Pancreas (tissue), 10 donors: ENCODE measurements around the gene C7orf57. TPM values are rescaled to one million over a fixed set of nuclear protein-coding genes. Genes with fewer than 3 reads are reported as not detected.
A peak's percentile ranks its signal among the peaks of the same experiment; 100 is the strongest.

Experiments used
- ATAC-seq, 4 donors: fragments of 200-7000 bp; cut with Tn5 transposase; one replicate each; pipeline versions ENCODE4 v1.8.0 to v1.9.1; 2020; ENCODE audit warnings: mild to moderate bottlenecking in 4 of 4, moderate library complexity in 4 of 4
- DNase-seq, 6 donors: peaks; one replicate each; pipeline ENCODE4 v3.0.0-alpha.2; 2020
- FAIRE-seq: peaks from 2 replicates; lab custom pipeline; 2012; peaks lifted over from hg19 to GRCh38; lab: Jason Lieb, UNC
- H3K27ac ChIP-seq, 4 donors: fragments of 200-600 bp; sonication (generic); 1 replicate in 3 of 4; 2 replicates in 1 of 4; pipeline versions ENCODE4 v1.5.0 to v1.8.0; 2020
- H3K27me3 ChIP-seq, 4 donors: fragments of 200-600 bp; one replicate each; pipeline ENCODE4 v1.8.0; 2021
- H3K36me3 ChIP-seq, 3 donors: fragments of 200-600 bp; sonication (generic) in 1 of 3; one replicate each; pipeline versions ENCODE4 v1.5.0 to v1.8.0; 2020 to 2021
- H3K4me1 ChIP-seq, 3 donors: fragments of 200-600 bp; one replicate each; pipeline ENCODE4 v1.8.0; 2021
- H3K4me3 ChIP-seq, 4 donors: fragments of 200-600 bp; sonication (generic) in 2 of 4; one replicate each; pipeline versions ENCODE4 v1.5.0 to v1.8.0; 2020 to 2021
- H3K9me3 ChIP-seq, 4 donors: fragments of 200-600 bp; one replicate each; pipeline ENCODE4 v1.8.0; 2021
- CTCF ChIP-seq, 4 donors: fragments of 200-600 bp; sonication (generic) in 3 of 4; IDR thresholded peaks; one replicate each; pipeline versions ENCODE4 v1.5.0 to v1.8.0; 2021; ENCODE audit warnings: antibody characterized with exemption in 4 of 4
- WGBS, 2 donors: extraction: QIAGEN DNeasy Blood & Tissue Kit; methylation state at CpG; one replicate each; pipeline ENCODE4 v1.1.7; 2013; 5-methylcytosine and 5-hydroxymethylcytosine counted together
- intact Hi-C, 3 donors: fragments of 100-400 bp; cut with DNase I; formaldehyde crosslinking; loops; one replicate each; pipeline versions ENCODE4 v1.11.1 to v1.14.2; 2022
- polyA plus RNA-seq, 2 donors: library from polyadenylated mRNA; stranded (reverse); fragments of 200-250 nt; gene quantifications; one replicate each; pipeline ENCODE4 v1.2.3, GENCODE V29; 2013
- total RNA-seq, 6 donors: library from RNA; stranded (reverse); fragmentation: NEBNext Ultra II Directional in 4 of 6; extraction: Animal tissue kit (Norgen Biotek cat#: 25700) in 4 of 6; gene quantifications; one replicate each; pipeline versions ENCODE4 v1.2.1 to v1.2.4, GENCODE V29; 2021 to 2023
- donor health status: healthy with polysubstance abuse.
- donor health status: DM: no; HTN: no; CAD: no; lungs with moderate emphysema.
- donor health status: DM: no; HTN: no; CAD: no.
- donor health status: control.
- donor health status: control.
- donor health status: Bipolar disorder and iron deficiency.
- donor health status: DM: yes; HTN: yes; CAD: no.
- donor health status: DM: no; HTN: no; CAD: no.
- donor health status: DM: no; HTN: no; CAD: no.
- donor health status: DM: yes; HTN: yes; CAD: no.

C7orf57 gene
- total and polyA plus RNA-seq, 8 donors = not detected

GRCh38 chr7:48084727-48085432 lies 49.5 kb downstream of the C7orf57 start:
- H3K27me3 ChIP-seq = no peaks in the 10 kb centered on the region
- H3K4me3 ChIP-seq = no peak overlapping the region
- 78 to 83% methylated on average over 9 of the region's 9 CpGs for WGBS, 2 donors
- ATAC-seq (peak in 1 of 4 donors; percentile 13), DNase-seq (peak in 3 of 6 donors; percentile 17 to 53 (median 39)), FAIRE-seq (no peak)
- H3K27ac ChIP-seq = peak overlapping the region in 2 of 4 donors; percentile 41 to 50
- H3K4me1 ChIP-seq = peaks cover under 1 to 8% (median 6%) of the 10 kb centered on the region in 3 donors
- intact Hi-C loops = no loop called here
- H3K9me3 ChIP-seq = no peaks in the 10 kb centered on the region
- H3K36me3 ChIP-seq = no peaks in the 10 kb centered on the region
- TF ChIP-seq CTCF (IDR thresholded peaks at IDR 0.05) = no peak

GRCh38 chr7:48085433-48085791 lies 50.1 kb downstream of the C7orf57 start:
- Histone ChIP-seq H3K36me3 (no peaks in the 10 kb centered on the region), H3K27ac (peak overlapping the region in 2 of 4 donors; percentile 41 to 50), H3K4me1 (peaks cover 2 to 13% (median 6%) of the 10 kb centered on the region in 3 donors), H3K27me3 (no peaks in the 10 kb centered on the region), H3K9me3 (no peaks in the 10 kb centered on the region), H3K4me3 (no peak overlapping the region)
- ATAC-seq (no peak), DNase-seq (no peak), FAIRE-seq (no peak)
- TF ChIP-seq CTCF (IDR thresholded peaks at IDR 0.05) = no peak
- intact Hi-C loops = no loop called here
- 77 to 82% methylated on average over 1 of the region's 1 CpG for WGBS, 2 donors

- no peak for TF ChIP-seq CTCF (IDR thresholded peaks at IDR 0.05)
- peaks cover 2 to 16% (median 6%) of the 10 kb centered on the region in 3 donors for H3K4me1 ChIP-seq
- no peak overlapping the region for H3K4me3 ChIP-seq
- 48 to 56% methylated on average over 1 of the region's 1 CpG for WGBS, 2 donors
- FAIRE-seq (no peak), DNase-seq (no peak), ATAC-seq (no peak)
- H3K9me3 ChIP-seq = no peaks in the 10 kb centered on the region
- no peaks in the 10 kb centered on the region for H3K36me3 ChIP-seq
- intact Hi-C loops = no loop called here
- no peaks in the 10 kb centered on the region for H3K27me3 ChIP-seq
- H3K27ac ChIP-seq = no peak overlapping the region
Measured at GRCh38 chr7:48085942-48086341, 50.6 kb downstream of the C7orf57 start.

GRCh38 chr7:48087349-48087748 lies 52.0 kb downstream of the C7orf57 start:
- no peaks in the 10 kb centered on the region for H3K36me3 ChIP-seq
- H3K4me1 ChIP-seq = peaks cover 2 to 16% (median 6%) of the 10 kb centered on the region in 3 donors
- WGBS, 2 donors = 92 to 95% methylated on average over 7 of the region's 7 CpGs
- no peaks in the 10 kb centered on the region for H3K27me3 ChIP-seq
- ATAC-seq (no peak), FAIRE-seq (no peak), DNase-seq (no peak)
- intact Hi-C loops = no loop called here
- no peak for TF ChIP-seq CTCF (IDR thresholded peaks at IDR 0.05)
- H3K4me3 ChIP-seq = no peak overlapping the region
- H3K27ac ChIP-seq = peak overlapping the region in 3 of 4 donors; percentile 88 to 99 (median 98)
- no peaks in the 10 kb centered on the region for H3K9me3 ChIP-seq

GRCh38 chr7:48088559-48089045 lies 53.3 kb downstream of the C7orf57 start:
- H3K9me3 ChIP-seq = no peaks in the 10 kb centered on the region
- no peaks in the 10 kb centered on the region for H3K27me3 ChIP-seq
- intact Hi-C loops = no loop called here
- H3K36me3 ChIP-seq = no peaks in the 10 kb centered on the region
- peaks cover 2 to 16% (median 6%) of the 10 kb centered on the region in 3 donors for H3K4me1 ChIP-seq
- no peak for TF ChIP-seq CTCF (IDR thresholded peaks at IDR 0.05)
- FAIRE-seq (no peak), ATAC-seq (peak; percentile 70 to 89 (median 80)), DNase-seq (peak; percentile 87 to 95 (median 94))
- H3K4me3 ChIP-seq = peak overlapping the region; percentile 42 to 90 (median 80)
- WGBS, 2 donors = 0 to 1% methylated on average over 24 to 25 of the region's 25 CpGs
- H3K27ac ChIP-seq = peak overlapping the region; percentile 88 to 99 (median 96)
